HG03378 (cell line): ENCODE results near the gene RIMS4.

ENCODE experiments used
- ATAC-seq: cut with Tn5 transposase; IDR thresholded peaks from one replicate; pipeline ENCODE4 v1.9.1; 2021; ENCODE audit warnings: mild to moderate bottlenecking, moderate library complexity; ENCODE audit not compliant: unreplicated experiment

RIMS4 gene

GRCh38 chr20:44796758-44797457, 13.4 kb downstream of the RIMS4 start:
- ATAC-seq, result no peak

- ATAC-seq, result no peak
These were observed 14.0 kb downstream of the RIMS4 start for GRCh38 chr20:44796311-44796710.

GRCh38 chr20:44795836-44796235, 14.5 kb downstream of the RIMS4 start:
- no peak for ATAC-seq

- ATAC-seq, result no peak
These were observed 17.6 kb downstream of the RIMS4 start for GRCh38 chr20:44792796-44793195.

DNA sequence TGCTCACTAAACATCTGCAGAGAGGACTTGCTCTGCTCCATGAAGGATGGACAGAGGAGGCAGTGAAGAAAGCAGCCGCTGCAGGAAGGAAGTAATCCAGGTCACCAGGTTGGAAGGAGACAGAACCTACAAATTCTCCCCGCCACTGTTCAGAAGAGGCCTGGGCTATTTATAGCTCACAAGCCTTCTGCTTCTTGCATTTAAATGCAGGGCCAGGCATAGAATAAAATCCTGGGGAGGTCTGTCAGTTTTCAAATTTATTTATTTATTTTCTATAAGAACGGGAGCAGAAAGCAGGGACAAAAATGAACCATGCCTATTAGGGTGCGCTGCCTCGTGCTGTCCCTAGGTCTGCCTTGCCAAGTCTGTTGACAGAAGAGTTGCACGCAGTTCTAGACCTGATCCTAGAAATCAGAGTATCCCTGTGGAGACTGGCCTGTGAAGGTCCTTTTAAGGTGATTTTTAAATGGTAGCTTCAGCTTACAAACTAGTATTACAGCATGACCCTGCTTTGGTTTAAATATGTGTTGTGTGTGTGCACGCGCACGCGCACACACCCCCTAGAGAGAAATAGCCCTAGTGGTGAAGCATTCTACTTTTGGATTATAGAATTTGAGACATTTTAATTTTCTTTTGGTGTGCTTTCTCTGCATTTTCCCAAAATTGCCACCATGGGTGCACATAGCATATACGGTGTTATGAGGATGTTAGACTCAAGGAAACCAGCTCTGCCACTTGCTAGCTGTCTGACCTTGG, 19.5 kb downstream of the RIMS4 start:
- ATAC-seq, result no peak

DNA sequence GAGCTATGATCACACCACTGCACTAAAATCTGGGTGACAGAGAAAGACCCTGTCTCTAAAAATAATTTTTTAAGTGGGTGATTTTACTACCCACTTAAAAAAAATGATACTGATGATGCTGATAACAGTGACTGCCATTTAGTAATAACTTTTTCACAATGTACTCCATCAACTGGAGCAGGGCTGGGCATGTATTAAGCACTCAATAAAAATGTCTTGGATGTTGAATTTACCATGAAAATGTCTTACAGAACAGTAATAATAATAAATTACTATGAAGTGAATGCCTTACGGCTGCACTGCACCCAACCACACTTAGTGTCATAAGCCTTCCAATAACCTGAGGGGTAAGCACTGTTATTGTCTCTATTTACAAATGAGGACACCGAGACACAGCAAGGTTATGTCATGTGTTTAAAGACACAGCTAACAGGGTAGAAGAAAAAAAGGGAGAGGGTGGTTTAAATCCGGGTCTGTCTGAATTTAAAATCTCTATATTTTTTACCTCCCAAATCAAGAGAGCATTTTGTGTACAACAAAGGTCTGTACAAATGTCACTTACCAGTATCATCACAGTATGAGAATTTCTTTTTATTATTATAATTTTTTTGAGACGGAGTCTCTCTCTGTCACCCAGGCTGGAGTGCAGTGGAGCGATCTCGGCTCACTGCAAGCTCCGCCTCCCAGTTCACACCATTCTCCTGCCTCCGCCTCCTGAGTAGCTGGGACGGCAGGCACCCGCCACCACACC, 21.5 kb downstream of the RIMS4 start:
- ATAC-seq, result no peak

GRCh38 chr20:44787299-44787698, 23.0 kb downstream of the RIMS4 start:
- ATAC-seq, result no peak

DNA sequence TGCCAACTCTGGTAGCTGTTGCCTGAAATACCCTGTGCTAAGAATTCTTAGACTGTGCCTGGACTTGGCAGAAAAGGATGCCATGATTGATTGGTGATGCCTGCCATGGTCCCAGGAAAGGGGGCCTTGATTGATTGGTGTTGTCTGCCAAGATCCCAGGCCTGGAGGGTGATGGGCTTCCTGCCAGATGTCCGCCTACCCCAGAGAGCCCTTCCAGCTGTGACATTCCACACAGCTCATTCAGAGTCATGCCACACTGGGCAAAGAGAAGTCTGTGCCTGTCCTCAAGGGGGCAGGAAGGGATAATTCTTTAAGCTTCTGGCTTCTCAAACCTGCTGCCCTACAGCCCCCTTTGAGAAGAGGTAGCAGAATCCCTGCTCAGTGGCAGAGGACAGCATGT, 24.6 kb downstream of the RIMS4 start:
- no peak for ATAC-seq

- no peak for ATAC-seq
These were observed 25.7 kb downstream of the RIMS4 start for GRCh38 chr20:44784688-44785087.

DNA sequence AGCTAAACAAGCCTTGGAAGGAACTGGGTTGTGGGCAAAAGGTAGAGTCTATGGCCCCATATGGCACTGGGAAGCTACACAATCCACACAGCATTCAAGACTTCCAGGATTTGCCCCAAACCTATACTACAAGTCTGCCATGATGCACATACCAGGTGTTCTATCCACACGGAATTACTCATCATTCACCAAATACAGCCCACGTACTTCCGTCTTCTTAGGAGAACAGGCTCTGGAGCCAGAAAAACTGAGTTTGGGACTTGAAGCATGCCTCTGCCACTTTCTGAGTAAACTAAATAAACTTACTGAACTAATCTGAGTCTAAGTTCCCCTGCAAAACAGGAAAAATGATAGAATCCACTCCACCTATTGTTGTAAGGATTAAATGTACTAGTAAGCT, 28.6 kb downstream of the RIMS4 start:
- no peak for ATAC-seq

DNA sequence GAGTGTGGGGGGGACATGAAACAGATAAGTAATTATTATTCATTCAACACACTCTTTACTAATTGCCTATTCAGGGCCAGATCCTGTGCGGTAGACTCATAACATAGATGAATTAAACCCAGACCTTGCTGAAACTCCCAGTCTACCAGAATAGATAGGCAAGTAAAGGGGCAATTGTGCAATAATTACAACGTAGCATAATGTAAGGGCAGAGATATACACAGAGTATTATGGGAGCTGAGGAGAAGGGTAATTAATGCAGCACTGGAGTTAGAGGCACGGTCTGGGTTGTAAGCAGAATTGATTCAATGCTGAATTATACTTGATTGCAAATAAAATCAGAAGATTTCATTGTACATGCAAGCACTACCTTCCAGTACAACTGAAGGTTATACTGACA, 29.2 kb downstream of the RIMS4 start:
- no peak for ATAC-seq

- ATAC-seq, result no peak
These were observed 30.1 kb downstream of the RIMS4 start for GRCh38 chr20:44780226-44780625.

- no peak for ATAC-seq
These were observed 33.4 kb downstream of the RIMS4 start for GRCh38 chr20:44776980-44777379.

DNA sequence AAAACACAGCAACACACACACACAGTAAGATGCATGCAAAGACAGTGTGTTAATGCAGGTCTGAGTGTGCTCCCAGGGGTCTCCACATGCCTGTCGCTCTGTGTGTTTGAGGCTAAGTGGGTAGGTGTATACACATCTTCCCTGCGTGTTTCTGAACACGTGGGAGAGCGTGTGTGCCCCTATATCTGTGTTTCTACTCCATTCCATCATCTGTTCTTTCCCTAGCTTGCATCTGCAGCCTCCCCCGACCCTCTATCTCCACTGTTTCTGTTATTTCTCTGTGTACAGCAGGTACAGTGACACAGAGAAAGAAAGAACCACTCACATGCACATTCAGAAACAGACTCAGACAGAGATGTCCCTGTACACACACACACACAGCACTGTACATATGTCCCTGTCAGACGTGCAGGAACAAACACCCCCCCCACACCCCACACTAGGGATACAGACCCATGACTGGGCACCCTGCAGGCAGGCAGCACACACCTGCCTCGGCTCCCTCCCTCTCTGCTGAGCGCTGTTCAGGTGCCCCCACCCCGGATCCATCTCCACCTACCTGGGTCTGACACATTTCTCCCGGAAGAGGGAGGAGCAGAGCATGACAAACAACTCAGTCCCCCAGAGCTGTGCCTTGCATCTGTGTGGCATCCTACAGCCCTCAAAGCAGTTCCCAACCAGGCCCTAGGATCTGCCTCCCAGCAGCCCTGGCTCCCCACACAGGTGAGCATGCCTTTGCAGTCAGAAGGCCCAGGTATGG, 37.1 kb downstream of the RIMS4 start:
- ATAC-seq, result no peak

- ATAC-seq, result no peak
These were observed 37.7 kb downstream of the RIMS4 start for GRCh38 chr20:44772636-44773035.

DNA sequence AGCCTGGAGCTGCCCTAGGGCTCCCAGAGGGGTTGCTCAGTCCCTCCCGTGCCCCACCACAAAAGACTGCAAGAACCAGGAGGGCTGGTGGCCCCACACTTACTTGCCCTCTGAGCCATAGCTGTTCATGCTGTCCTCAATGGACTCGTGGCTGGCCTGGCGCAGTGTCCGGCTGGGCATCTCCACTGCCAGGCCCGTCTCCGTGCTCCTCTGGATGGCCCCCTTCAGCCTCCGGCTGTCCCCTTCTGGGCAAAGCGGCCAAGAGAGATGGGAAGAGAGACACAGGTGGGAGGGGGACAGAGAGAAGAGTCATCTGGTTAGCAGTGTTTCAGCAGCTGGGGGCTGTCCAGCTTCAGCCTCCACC, 39.2 kb downstream of the RIMS4 start:
- no peak for ATAC-seq

DNA sequence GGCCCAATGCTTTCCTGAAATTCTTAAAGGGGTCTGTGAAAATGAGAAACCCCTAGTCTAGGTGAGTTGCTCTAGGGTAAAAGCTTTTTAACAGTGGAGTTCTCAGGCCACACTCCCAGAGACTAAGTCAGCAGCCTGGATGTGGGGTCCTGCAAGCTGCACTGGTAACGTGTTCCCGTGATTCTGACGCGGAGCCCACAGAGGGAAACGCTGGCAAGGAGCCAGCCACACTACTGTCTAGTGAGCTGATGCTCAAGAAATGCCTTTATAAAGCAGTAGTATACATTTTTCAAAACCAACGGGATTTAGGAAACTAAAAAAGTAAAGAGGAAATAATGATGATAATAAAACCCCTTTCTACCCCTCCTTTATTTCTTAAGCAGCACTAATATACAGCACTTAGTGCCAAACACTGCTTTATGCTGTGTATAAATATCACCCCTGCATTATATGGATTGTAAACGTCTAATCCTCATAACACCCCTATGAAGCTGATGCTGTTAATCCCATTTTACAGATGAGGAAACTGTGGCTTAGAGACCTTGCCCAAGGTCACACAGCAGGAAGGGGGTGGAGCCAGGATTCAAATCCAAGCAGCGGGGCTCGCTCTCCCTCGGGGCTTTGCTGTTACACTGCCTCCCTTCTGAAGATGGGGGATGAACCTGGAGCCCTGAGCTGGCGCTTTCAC, 39.7 kb downstream of the RIMS4 start:
- no peak for ATAC-seq

GRCh38 chr20:44769481-44769863, 40.9 kb downstream of the RIMS4 start:
- no peak for ATAC-seq

DNA sequence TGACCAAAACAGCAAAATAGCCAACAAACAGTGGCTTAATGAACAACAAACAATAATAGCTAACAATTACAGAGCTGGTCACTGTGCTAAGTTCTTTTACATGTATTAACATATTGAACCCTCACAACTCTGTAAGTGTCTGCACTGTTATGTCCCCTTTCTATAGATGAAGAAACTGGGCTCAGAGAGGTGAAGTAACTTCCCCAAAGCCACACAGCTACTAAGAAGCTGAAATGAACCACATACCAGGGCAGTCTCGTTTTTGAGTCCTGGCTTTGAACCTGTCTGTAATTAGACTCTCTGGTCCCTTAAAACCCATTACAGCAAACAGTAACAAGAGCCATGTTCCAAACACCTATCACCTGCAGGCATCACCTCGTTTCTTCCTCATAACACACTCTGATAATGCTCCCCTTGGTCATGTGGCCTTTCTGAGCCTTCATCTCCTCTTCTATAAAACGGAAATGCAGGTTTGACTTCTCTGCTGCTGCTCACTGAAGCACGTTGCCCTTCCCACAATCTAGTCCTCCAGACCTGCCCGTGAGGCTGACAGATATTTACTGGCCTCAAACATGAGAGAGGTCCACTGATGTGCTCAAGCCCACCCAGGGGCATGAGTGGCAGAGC, 41.4 kb downstream of the RIMS4 start:
- ATAC-seq, result no peak

- no peak for ATAC-seq
These were observed 42.1 kb downstream of the RIMS4 start for GRCh38 chr20:44768256-44768655.
